ENCODE results near the gene FGD2.
A peak's percentile ranks its signal among the peaks of the same experiment; 100 is the strongest.

Gene FGD2, protein sequence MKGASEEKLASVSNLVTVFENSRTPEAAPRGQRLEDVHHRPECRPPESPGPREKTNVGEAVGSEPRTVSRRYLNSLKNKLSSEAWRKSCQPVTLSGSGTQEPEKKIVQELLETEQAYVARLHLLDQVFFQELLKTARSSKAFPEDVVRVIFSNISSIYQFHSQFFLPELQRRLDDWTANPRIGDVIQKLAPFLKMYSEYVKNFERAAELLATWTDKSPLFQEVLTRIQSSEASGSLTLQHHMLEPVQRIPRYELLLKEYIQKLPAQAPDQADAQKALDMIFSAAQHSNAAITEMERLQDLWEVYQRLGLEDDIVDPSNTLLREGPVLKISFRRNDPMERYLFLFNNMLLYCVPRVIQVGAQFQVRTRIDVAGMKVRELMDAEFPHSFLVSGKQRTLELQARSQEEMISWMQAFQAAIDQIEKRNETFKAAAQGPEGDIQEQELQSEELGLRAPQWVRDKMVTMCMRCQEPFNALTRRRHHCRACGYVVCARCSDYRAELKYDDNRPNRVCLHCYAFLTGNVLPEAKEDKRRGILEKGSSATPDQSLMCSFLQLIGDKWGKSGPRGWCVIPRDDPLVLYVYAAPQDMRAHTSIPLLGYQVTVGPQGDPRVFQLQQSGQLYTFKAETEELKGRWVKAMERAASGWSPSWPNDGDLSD

DNA sequence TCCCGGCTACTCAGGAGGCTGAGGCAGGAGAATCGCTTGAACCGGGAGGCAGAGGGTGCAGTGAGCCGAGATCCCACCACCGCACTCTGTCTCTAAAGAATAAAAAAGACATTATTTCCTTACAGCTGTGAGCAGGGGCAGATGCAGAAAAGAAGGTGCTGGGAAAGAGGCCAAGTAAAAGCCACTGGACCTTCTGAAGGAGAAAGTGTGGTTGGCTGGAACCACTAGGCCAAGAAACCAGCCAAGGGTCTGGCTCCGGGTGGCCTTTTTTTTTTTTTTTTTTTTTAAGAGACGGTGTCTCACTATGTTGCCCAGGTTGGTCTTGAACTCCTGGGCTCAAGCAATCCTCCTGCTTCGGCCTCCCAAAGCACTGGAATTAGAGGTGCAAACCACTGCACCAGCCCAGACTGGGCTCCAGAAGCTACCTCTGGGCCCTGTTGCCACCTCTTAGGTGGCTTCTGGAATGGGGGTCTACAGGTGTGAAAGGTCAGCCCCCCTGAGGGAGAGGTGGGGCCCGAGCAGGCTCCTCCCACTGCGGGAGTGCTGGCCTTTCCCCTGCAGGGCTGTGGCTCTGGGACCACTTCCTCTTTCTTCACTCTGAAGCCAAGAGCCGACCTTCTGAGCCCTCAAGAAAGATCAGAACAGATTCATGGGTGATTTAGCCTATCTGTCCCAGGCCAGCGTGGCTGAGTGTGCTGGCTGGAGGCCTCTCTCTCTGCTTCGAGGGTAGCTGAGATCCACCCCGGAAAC, at the start of gene FGD2:
Gene FGD2, plus strand, starts transcription at position 595 of the 750 bp plus-strand sequence. CDS start 163 bp downstream, outside the sequence.
- no peak for DNase-seq

DNA sequence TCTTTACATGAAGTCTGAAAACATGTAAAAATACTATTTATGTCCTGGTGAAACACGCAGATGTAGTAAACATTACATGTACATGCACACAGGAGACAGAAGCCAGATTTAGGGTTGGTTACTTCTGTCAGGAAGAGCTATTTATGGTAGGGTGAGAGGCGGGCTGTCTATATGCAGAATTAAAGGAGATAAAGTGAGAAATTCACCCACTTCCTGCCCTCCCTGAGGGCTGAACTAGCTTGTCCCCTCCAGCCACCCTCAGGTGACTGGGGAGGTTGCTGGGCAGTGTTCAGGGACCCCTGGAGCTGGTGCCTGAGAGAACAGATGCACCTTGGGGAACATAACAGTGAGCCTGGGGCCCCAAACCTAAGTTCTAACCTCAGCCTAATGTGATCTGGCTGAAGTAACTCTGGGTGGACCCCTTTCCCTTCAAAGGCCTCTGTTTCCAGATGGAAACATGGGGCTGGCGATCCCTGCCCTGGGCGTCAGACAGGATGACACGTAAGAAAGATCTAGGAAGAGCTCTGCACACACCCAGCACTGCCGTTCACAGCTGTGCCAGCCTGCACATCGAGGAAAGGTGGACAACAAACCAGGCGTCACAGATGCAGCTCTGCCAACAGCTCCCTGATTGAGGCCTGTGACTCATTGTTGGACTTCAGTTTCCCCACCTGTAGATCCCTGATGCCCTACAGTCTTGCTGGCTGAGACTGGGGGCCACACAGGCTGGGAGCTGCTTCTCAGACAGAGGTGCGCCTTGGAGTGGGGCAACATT, 49.6 kb upstream of the FGD2 start:
- DNase-seq = no peak

DNA sequence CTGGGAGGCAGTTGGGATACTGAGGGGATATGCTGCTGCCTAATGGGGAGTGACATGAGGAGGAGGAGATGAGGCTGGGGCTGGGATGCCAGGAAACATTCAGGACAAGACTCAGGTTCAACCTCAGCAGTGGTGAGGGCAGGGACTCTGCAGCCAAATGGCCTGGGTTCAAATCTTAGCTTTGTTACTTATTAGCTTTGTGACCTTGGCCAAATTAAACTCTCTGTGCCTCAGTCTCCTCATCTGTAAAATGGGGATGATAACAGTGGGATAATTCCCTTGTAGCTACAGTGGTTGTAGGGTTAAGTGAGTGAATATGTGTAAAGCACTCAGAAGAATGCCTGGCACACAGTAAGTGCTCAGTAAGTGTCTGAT, 49.0 kb upstream of the FGD2 start:
- DNase-seq = no peak

DNA sequence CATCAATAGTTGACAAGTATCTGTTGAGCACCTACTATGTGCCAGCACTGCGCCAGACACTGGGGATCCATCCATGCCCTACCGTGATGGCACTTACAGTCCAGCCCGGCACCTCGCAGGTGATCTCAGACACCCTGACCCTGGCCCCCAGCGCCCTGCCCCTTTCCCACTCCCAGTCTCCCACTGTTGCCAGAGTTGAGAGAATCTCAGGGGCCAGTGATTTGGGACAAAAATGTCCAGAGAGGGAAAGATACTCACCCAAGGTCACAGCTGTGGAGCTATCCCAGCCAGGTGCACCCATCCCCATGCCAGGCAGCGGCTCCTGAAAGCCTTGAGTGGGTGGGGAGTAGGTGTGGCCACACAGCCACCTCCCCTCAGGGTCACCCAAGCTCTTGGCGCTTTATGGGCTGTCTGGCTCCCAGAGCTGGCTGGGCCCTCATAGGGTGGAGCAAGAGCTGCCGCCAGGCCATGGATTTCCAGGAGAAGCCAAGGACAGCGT, 47.6 kb upstream of the FGD2 start:
- DNase-seq = no peak

DNA sequence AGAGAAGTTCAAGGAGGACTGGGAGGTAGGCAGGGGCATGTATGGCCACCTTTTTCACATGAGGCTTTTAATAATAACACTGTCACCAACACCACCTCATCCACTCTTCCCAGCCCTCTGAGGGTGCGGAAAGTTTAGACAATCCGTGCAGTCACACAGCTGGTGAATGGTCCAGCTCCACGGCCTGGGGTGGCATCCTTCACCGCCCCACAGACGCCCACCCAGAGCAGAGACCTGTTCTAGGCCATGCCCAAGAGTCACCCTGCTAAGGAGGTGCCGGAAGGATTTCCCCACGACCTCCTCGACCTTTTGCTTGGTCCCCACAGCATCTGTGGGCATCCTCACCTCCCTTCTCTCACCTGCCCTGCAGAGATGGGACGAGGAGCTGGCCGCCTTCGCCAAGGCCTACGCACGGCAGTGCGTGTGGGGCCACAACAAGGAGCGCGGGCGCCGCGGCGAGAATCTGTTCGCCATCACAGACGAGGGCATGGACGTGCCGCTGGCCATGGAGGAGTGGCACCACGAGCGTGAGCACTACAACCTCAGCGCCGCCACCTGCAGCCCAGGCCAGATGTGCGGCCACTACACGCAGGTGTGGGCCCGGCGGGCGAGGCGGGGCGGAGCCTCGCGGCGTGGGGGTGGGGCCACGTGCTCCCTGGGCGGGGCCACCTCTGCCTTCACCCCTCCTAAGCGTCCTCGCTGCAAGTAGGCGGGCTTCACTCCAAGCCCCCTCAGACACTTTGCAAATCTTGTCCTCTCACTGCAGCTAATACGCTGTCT, 46.5 kb upstream of the FGD2 start:
- DNase-seq = no peak

DNA sequence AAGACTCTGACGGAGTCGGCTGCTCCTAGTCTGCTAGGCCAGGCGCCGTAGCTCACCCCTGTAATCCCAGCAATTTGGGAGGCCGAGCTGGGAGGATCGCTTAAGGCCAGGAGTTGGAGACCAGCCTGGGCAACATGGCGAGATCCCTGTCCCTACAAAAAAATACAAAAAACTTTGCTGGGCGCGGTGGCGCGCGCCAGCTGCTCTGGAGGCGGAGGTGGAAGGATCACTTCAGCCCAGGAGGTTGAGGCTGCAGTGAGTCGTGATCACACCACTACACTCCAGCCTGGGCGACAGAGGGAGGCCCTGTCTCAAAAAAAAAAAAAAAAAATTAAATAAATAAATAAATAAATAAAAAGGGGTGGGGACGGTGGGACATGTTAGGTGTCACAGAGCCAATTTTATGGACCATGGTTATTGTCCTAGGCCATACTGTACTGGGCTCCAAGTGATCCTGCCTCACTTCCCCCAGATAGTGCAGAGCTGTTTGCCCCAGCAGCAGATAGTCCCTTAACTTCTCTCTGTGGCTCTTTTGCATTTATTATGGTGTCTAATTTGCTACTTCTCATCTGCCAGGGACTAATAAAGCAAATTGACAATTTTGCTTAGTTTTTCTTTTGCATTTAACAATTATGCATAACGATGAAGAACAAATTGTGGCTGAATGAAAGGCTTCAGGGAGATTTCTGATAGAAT, 45.8 kb upstream of the FGD2 start:
- DNase-seq = no peak

DNA sequence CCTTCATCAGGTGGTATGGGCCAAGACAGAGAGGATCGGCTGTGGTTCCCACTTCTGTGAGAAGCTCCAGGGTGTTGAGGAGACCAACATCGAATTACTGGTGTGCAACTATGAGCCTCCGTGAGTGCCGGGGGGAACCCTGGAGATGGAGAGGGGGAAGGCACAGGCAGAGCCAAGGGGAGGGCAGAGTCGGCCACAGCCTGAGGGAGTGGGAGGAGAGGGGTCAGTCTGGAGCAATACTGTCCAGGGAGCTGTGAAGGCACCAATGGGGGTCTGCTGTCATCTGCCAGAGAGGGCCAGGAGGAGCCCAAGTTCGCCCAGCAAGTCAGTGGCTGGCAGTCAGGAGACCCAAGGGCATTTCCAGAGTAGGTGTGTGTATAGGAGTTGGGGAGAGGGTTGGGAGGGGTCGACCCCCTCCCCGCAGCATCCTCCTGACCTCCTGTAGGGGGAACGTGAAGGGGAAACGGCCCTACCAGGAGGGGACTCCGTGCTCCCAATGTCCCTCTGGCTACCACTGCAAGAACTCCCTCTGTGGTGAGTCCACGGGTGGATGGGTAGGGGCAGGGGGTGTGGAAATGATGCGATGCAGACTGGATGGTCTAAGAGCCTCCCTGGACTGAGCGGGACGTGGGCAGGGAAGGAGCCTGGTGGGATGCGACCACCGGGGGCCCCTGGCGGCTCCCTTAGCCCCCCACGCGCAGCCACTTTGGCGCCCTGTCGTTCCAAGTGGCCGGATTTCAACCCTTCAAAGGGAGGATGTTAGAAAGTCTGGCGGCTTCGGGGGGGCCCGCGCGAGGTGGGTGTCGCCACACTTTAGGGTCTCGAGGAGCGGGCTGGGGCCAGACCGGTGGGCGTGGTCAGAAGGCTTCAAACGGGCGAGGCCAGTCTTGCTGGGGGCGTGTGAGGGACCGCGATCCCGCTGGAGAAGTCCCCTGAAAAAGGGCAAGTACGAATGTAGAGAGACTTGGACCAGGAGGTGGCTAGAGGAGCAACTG, 43.7 kb upstream of the FGD2 start:
- no peak for DNase-seq

DNA sequence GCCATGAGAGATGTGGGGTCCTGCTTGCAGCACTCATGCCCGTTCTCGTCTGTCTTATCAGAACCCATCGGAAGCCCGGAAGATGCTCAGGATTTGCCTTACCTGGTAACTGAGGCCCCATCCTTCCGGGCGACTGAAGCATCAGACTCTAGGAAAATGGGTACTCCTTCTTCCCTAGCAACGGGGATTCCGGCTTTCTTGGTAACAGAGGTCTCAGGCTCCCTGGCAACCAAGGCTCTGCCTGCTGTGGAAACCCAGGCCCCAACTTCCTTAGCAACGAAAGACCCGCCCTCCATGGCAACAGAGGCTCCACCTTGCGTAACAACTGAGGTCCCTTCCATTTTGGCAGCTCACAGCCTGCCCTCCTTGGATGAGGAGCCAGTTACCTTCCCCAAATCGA, 42.6 kb upstream of the FGD2 start:
- peak; percentile 78 for DNase-seq

DNA sequence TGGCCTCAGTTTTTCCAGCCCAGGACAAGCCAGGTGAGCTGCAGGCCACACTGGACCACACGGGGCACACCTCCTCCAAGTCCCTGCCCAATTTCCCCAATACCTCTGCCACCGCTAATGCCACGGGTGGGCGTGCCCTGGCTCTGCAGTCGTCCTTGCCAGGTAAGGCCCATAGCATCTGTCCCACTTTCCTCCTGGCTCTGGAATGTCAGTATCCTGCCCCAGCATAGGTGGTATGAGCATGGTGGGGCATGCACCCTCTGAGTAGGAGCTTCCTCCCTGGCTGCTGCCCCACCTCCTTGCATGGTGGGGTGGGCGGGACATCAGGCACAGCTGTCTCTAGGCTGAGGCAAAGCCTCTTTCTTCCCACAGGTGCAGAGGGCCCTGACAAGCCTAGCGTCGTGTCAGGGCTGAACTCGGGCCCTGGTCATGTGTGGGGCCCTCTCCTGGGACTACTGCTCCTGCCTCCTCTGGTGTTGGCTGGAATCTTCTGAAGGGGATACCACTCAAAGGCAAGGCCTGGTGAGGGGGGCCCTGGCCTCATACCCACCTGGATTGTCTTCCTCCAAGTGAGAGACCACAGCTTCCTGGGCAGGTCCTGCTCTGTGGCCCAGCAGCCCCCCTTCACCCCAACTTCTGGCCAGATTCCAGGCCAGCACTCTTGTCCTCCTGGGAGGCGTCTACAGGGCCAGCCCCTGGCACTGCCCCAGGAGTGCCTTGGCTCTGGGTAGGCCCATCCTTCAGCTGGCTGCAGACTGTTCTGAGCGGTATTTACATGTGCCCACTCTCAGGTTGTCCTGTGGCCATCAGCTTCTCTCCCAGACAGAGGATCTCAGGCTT, 41.8 kb upstream of the FGD2 start:
- DNase-seq = no peak

DNA sequence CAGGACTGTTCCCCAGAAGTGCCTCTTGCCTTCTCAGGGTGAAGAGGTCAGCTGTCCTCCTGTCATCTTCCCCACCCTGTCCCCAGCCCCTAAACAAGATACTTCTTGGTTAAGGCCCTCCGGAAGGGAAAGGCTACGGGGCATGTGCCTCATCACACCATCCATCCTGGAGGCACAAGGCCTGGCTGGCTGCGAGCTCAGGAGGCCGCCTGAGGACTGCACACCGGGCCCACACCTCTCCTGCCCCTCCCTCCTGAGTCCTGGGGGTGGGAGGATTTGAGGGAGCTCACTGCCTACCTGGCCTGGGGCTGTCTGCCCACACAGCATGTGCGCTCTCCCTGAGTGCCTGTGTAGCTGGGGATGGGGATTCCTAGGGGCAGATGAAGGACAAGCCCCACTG, 41.1 kb upstream of the FGD2 start:
- no peak for DNase-seq

DNA sequence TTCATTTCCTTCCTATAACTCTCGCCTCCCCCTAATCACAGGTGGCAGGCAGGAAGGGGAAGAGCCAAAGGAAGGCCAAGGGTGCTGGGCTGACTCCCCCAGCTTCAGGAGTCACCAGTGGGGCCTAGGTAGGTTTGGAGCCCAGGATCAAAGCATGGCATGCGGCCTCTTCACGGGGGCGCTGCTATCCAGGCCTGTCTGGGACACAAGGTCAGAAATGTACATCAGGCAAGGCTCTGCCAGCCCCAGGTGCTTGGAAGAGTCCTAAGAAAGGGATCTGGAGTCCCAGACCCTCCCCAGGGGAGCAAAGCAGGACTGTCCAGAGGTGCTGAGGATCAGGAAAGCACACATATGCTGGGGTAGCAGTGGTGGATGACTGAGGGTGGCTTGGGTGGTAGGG, 40.5 kb upstream of the FGD2 start:
- DNase-seq = no peak

DNA sequence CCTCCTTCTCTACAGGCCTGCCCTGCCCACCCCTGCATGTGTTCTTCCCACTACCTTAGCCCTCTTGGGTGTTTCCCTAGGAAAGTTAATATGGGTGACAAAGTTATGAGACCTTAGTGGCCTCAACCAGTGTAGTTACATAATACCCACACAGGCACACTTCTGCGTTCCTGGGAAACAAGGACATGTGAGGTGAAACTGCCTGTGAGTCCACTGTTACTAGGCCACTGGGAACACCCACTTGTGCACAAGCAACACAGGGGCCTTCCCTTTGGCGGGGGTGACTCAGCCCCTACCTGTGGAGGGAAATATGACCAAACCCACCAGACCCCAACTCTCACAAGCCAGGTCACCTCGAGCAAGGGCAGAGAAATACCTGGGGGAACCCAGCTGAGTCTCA, 38.2 kb upstream of the FGD2 start:
- DNase-seq = no peak

DNA sequence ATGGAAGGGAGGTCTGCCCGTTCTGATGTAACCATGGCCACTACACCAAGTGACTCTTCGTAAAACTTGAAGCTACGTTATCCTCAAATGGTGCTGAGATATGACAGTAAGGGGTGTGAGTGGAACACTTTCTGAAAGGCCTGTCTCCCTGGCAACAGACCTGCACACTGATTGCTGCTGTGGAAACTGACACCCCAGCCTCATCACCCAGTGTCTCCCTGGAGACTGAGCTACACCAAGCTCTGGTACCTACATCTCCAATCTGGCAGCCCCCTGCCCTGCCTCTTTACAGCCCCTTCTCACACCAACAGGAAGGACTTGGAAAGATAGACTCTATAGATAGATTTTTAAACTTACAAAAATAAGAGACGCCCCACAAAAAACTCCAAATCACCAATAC, 37.7 kb upstream of the FGD2 start:
- DNase-seq = no peak

DNA sequence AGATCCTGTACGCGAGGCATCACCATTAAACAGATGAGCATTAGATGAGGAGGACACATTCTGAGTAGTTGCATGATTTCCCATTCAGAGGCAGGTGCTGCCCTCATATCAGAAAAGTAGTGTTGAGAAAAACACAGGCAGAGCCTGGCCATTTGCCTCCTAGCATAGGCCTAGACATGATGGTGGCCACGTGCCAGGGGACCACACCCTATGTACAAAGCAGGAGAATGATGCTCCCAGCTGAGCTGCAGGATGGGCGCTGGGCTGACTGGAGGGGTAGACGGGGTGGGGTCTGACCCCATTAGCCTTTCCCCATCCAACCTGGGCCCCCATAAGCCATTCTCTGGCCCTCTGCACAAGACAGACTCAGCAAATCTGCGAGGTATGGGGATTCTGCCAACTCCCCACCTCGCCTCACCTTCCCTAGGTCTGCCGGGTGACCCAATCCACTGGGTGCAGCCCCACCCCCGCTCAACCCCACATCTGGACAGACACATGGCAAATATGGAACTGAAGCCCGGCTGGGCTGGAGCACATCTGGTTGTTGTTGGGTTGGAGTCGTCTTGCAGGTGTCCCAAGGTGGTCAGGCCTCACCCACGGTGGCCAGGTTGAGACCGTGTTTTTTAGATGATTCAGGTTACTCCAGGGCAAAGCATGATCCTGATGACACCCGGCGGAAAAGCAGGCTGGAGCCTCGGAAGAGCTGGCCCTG, 37.0 kb upstream of the FGD2 start:
- no peak for DNase-seq

DNA sequence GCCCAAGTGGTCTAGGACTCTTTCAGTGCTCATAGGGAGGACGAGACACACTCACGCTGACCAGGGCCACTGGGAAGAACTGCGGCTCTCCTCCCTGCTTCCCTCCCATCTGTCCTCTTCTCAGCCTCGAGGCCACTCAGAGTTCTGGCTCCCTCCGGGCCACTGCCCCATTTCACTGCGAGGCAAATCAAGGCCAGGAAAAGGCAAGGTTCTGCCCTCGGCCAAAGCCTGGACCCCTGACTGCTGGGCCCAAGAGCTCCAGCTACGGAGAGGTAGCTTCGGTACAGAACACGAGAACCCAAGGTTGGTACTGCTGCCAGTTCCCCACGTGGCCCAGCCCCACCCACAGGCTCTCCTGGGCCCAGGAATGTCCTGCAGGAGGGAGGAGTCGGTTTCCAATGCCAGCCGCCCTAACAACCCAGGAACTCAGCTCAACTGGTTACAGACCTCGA, 36.2 kb upstream of the FGD2 start:
- DNase-seq = no peak

DNA sequence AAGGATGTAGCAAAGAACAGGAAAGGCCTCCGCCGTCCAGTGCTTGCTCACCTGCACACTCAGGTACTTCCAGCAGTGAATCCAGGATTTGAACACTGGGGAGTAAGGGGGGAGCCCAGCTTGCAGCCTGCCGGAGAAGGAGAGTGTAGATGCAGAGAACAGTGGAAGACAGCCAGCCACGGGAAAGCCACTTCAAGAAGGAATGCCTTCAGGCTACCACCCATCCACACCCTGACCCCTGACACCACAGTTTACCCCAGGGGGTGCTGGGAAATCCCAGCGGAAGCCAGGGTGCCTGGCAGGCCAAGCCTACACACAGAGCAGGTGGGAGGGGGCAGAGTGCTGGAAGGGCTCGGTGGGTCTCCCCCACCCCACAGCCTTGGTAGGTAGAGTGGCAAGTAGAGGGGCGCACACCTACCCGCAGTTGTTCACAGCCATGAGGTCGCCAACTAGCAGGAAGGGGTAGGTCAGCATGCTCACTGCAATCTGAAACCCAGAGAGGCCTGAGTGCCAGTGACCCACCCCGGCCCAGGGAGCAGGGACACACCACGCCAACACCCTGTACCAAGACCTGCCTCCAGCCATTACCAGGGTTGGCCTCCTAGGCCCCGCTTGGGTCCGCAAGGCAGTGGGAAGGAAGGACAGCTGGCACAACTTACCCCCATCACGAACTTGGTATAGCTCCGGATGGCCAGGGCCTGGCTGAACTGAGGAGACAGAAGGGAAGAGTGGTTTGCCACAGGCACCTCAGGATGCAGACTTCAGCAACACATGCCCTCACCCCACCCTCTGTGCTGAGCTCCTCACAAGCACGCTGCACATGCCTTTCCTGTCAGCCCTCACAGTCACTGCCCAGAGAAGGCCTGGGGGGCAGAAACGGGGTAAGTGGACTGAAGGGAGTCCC, 35.2 kb upstream of the FGD2 start:
- DNase-seq = no peak
